ENCODE data around the gene IGSF21. TPM values are rescaled to one million over a fixed set of nuclear protein-coding genes. Genes with fewer than 3 reads are reported as not detected.

Gene IGSF21
- polyA plus RNA-seq, 6 donors from 2014 or later: not detected

DNA sequence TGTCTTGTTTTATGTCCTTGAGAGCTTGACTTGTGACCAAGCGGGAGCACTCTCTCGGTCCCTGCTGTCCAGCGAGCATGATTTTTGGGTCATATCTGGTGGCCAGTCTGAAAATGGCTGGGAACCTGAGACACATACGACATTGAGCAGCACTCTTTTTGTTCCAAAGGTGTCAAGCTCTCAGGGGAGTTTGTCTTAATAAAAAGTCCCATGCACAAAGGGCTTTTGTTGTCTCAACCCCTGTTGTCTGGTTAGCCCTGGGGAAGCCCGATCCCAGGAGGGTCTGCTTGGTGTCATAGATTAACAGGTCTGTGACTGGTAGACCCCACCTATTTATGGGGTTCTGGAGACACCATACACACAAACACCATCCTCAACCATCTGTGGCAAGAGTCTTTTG lies 315.4 kb downstream of the IGSF21 start:
- Mint-ChIP-seq H3K4me3 (no peak overlapping the region), H3K27me3 (peaks cover 15 to 23% (median 22%) of the 10 kb centered on the region in 3 donors), H3K36me3 (no peaks in the 10 kb centered on the region), H3K27ac (no peak overlapping the region), H3K9me3 (peaks cover 2 to 33% (median 16%) of the 10 kb centered on the region in 7 donors), H3K4me1 (no peaks in the 10 kb centered on the region)
- DNase-seq (no peak), ATAC-seq (ENCODE audit: low read depth in 2 of 2) (no peak)

DNA sequence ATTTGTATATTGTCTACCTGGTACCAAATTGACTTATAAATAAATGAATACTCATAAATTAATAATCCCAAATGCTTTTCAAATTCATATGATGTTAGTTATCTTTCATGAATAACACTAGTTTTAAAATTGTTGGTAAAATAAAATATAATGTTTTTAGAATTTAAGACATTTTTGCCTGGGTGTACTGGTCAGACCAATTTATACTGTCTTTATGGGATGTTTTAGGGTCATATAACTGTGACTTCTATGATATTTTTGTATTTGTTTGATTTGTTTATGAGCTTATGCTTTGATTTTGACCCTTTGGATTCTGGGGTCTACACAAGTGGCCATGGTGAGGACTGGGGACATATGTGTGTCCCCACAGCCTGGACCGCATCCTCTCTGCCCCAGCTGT lies 319.0 kb downstream of the IGSF21 start:
- H3K27me3 Mint-ChIP-seq: peaks cover 3 to 24% (median 5%) of the 10 kb centered on the region in 3 donors
- H3K27ac Mint-ChIP-seq: no peak overlapping the region
- no peaks in the 10 kb centered on the region for H3K4me1 Mint-ChIP-seq
- ATAC-seq (ENCODE audit: low read depth in 2 of 2): no peak
- H3K4me3 Mint-ChIP-seq: no peak overlapping the region
- no peaks in the 10 kb centered on the region for H3K36me3 Mint-ChIP-seq
- DNase-seq: no peak
- H3K9me3 Mint-ChIP-seq: peaks cover 2 to 48% (median 17%) of the 10 kb centered on the region in 7 donors
